Keratinocyte (primary cell): ENCODE measurements around the gene CBLN3.

ENCODE experiments used
- EZH2 ChIP-seq: IDR thresholded peaks from one replicate; pipeline ENCODE4 v1.6.1; 2012; ENCODE audit warnings: inconsistent platforms, mild to moderate bottlenecking, low read length, moderate library complexity
- TF ChIP-seq, protein P1 (sequence below), 3 experiments: IDR thresholded peaks in 1 of 3; conservative IDR thresholded peaks in 1 of 3; optimal IDR thresholded peaks in 1 of 3; 2 replicates in 2 of 3; 3 replicates in 1 of 3; pipeline versions ENCODE3 to v1.5.1; 2011; ENCODE audit warnings: low read length in 3 of 3, mild to moderate bottlenecking in 3 of 3, moderate library complexity in 2 of 3, control low read depth in 1 of 3, inconsistent platforms in 1 of 3; ENCODE audit not compliant: insufficient read depth in 2 of 3; ENCODE audit errors: extremely low read depth in 1 of 3

DNA sequence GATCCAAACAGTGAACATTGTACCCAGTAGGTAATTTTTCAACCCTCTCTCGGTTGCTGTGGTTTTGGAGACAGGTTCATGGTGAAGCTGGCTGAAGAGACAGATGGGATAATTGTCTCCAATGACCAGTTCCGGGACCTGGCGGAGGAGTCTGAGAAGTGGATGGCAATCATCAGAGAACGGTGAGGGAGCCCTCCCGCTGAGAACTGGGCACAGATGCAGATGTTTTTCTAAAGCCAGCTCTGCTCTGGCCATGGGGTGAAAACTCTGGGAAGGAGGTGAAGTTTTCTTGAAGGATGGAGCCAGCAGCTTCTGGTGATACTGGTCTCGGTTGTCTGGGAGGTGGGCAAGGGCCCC lies 6.5 kb upstream of the CBLN3 start:
- TF ChIP-seq, protein P1, sequence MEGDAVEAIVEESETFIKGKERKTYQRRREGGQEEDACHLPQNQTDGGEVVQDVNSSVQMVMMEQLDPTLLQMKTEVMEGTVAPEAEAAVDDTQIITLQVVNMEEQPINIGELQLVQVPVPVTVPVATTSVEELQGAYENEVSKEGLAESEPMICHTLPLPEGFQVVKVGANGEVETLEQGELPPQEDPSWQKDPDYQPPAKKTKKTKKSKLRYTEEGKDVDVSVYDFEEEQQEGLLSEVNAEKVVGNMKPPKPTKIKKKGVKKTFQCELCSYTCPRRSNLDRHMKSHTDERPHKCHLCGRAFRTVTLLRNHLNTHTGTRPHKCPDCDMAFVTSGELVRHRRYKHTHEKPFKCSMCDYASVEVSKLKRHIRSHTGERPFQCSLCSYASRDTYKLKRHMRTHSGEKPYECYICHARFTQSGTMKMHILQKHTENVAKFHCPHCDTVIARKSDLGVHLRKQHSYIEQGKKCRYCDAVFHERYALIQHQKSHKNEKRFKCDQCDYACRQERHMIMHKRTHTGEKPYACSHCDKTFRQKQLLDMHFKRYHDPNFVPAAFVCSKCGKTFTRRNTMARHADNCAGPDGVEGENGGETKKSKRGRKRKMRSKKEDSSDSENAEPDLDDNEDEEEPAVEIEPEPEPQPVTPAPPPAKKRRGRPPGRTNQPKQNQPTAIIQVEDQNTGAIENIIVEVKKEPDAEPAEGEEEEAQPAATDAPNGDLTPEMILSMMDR (optimal IDR thresholded peaks at IDR 0.05 in 1 of 3, IDR thresholded peaks at IDR 0.05 in 1 of 3, conservative IDR thresholded peaks at IDR 0.05 in 1 of 3; ENCODE audit: extremely low read depth in 1 of 3, insufficient read depth in 2 of 3, low read length in 3 of 3) = no peak
- no peak for TF ChIP-seq EZH2
